Body of pancreas (tissue), 4 donors: ENCODE measurements around the gene IGHMBP2.

Experiments used
- CTCF ChIP-seq, 7 experiments: fragments of 450-650 bp in 4 of 7; fragments of 200-600 bp in 3 of 7; sonication (generic) in 3 of 7; IDR thresholded peaks; one replicate each; pipeline ENCODE4 v1.5.1; 2016 to 2019; ENCODE audit warnings: antibody characterized with exemption in 7 of 7
- POLR2A ChIP-seq, 3 donors: fragments of 450-650 bp; IDR thresholded peaks; one replicate each; pipeline ENCODE4 v1.6.1; 2016; ENCODE audit warnings: antibody characterized with exemption in 3 of 3, mild to moderate bottlenecking in 2 of 3

- no peak for TF ChIP-seq CTCF (IDR thresholded peaks at IDR 0.05)
- TF ChIP-seq POLR2A (IDR thresholded peaks at IDR 0.05) = no peak
Observed at GRCh38 chr11:68893282-68893681, 10.4 kb upstream of the IGHMBP2 start.
